Activated T-helper 1 cell treated with anti-CD3 and anti-CD28 coated beads, Interleukin-12 subunit alpha, Interleukin-12 subunit beta, Interleukin-2, Interleukin-4 antibody, amounts not matched to agents 30 ng/mL and 10 ng/mL and 1 ng/mL, durations not matched to agents 14 hours and 24 hours and 36 hours (primary cell): ENCODE results near the gene PSMB11. TPM values are rescaled to one million over a fixed set of nuclear protein-coding genes. Genes with fewer than 3 reads are reported as not detected.

Source experiments
- total RNA-seq: library from RNA; stranded (reverse); gene quantifications from 2 replicates; pipeline ENCODE4 v1.2.3, GENCODE V29; 2022

Gene PSMB11
- total RNA-seq, 1 donor from 2014 or later = not detected

Other genes with a start within 250 kb of the PSMB11 start
- 0.61 TPM in 1 of 2 replicates, not detected in the other for gene SLC7A7, start 226.8 kb upstream of the PSMB11 start, total RNA-seq
- 187 and 196 TPM in 2 replicates for gene MRPL52, start 212.3 kb upstream of the PSMB11 start, total RNA-seq
- 1.5 and 2.6 TPM in 2 replicates for gene MMP14, start 205.6 kb upstream of the PSMB11 start, total RNA-seq
- gene LRP10, start 170.5 kb upstream of the PSMB11 start, total RNA-seq = 44.6 and 46.0 TPM in 2 replicates
- gene REM2, start 159.0 kb upstream of the PSMB11 start, total RNA-seq = 0.39 TPM in 1 of 2 replicates, not detected in the other
- 86.4 and 90.5 TPM in 2 replicates for gene RBM23, start 123.1 kb upstream of the PSMB11 start, total RNA-seq
- 174 and 180 TPM in 2 replicates for gene PRMT5, start 112.8 kb upstream of the PSMB11 start, total RNA-seq
- 52.4 and 56.4 TPM in 2 replicates for gene HAUS4, start 85.1 kb upstream of the PSMB11 start, total RNA-seq
- gene AJUBA, start 59.7 kb upstream of the PSMB11 start, total RNA-seq = 1.8 and 2.7 TPM in 2 replicates
- 6.3 and 7.2 TPM in 2 replicates for gene C14orf93, start 32.1 kb upstream of the PSMB11 start, total RNA-seq
- gene PSMB5, start 7.3 kb upstream of the PSMB11 start, total RNA-seq = 144 and 148 TPM in 2 replicates
- gene CDH24, start 15.3 kb downstream of the PSMB11 start, total RNA-seq = 1.0 and 1.2 TPM in 2 replicates
- 221 and 225 TPM in 2 replicates for gene ACIN1, start 52.9 kb downstream of the PSMB11 start, total RNA-seq
- 49.7 and 55.6 TPM in 2 replicates for gene C14orf119, start 53.3 kb downstream of the PSMB11 start, total RNA-seq
- gene CIROP, start 62.8 kb downstream of the PSMB11 start, total RNA-seq = not detected in 2 replicates
- not detected in 2 replicates for gene CEBPE, start 77.0 kb downstream of the PSMB11 start, total RNA-seq
- not detected in 2 replicates for gene SLC7A8, start 141.4 kb downstream of the PSMB11 start, total RNA-seq
- gene RNF212B, start 195.7 kb downstream of the PSMB11 start, total RNA-seq = not detected in 2 replicates
- gene HOMEZ, start 243.9 kb downstream of the PSMB11 start, total RNA-seq = 10.9 and 12.2 TPM in 2 replicates